WI38 (cell line): ENCODE data around the gene ABHD15.
A peak's percentile ranks its signal among the peaks of the same experiment; 100 is the strongest.

Source experiments
- H3K4me3 ChIP-seq: 2 replicates; pipeline ENCODE4 v1.5.1; 2011; ENCODE audit warnings: low read depth, mild to moderate bottlenecking, control low read depth, low read length
- TF ChIP-seq, protein P1 (sequence below): IDR thresholded peaks from 2 replicates; pipeline ENCODE4 v1.5.1; 2012; ENCODE audit warnings: low read depth, mild to moderate bottlenecking, control low read depth, low read length

Gene ABHD15

DNA sequence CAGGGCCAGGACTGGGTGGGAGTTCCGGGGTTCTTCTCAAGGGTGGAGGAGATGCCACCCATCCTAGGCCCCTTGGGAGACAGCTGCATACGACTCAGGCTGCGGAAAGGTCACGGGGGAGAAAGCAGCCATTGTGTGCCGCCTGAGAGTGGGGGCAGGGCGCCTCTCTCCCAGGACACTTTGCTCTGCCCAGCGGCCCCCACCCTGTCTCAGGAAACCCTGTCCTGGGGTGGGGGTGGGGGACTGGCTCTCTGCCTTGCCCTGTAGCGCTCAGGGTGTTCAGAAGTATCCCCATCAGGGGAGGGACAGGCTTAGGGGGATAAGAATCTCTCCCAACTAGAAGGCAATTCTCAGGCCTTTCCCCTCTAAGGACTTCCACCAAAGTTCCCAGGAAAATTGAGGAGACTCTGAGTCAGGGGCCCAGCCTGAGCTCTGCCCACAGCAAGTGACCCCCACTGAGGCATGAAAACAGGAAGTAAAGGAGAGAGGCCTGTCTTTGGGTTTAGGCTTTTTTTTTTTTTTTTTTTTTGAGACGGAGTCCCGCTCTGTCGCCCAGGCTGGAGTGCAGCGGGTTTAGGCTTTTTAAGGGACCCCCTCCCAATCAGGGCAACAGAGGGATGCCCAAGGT is 17.7 kb upstream of the ABHD15 start:
- H3K4me3 ChIP-seq: no peak overlapping the region
- TF ChIP-seq, protein P1, sequence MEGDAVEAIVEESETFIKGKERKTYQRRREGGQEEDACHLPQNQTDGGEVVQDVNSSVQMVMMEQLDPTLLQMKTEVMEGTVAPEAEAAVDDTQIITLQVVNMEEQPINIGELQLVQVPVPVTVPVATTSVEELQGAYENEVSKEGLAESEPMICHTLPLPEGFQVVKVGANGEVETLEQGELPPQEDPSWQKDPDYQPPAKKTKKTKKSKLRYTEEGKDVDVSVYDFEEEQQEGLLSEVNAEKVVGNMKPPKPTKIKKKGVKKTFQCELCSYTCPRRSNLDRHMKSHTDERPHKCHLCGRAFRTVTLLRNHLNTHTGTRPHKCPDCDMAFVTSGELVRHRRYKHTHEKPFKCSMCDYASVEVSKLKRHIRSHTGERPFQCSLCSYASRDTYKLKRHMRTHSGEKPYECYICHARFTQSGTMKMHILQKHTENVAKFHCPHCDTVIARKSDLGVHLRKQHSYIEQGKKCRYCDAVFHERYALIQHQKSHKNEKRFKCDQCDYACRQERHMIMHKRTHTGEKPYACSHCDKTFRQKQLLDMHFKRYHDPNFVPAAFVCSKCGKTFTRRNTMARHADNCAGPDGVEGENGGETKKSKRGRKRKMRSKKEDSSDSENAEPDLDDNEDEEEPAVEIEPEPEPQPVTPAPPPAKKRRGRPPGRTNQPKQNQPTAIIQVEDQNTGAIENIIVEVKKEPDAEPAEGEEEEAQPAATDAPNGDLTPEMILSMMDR: no peak

DNA sequence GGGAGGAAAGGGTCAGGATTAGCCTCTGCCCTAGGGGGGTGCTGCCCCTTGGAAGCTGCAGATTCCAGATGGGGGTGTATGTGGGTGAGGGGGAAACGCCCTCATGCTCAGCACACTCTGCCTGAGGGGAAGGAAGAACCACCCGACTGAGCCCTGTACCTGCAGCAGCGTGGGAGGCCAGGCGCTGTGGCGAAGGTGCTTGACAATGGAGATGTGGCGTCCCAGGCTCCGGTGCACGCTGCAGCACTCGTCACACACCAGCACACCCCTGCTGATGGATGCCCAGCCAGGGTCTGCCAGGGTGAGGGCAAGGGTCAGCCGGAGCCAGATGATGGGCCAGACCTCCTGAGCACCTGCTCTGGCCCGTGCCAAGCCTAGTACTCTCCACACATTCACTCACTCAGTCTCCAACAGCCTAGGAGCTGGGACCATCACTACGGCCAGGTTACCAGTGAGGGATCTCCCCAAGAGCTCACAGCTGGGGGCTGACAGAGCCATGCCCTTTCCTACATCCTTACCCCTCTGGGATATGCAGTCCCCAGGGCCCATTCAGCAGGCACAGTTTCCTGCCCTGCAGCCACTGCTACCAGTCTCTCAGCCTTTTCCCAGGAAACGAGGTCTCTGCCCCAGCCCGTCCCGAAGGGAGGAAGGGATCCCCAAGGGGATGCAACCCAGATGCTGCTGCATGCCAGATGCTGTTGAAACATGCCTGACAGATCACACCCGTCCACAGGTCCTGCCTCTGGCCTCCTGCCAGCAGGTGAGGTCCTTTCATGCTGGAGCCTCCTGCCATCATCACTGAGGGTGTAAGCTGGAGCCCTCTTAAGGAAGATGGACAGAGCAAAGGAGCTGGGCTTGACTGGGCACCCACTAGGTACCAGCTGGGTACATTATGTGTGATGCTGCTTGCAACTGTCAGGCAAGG is 16.7 kb upstream of the ABHD15 start:
- TF ChIP-seq, protein P1: no peak

DNA sequence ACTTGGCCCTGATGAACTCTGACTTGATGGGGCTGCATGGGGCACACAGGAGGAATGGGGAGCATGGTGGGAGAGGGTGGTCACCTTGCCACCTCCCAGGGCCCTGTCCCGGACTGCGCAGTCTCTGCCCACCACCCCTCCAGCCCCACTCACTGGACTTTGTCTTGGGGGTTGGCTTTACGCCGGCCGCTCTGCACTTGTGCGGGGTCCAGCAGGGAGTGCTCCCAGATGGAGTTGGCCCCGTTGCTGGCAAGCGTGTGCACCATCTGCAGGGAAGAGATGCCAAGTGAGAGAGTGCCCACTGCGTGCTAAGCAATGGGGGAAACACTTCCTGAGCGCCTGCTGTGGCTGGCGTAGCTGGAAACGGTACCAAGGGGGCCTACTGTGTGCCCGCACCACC is 15.9 kb upstream of the ABHD15 start:
- H3K4me3 ChIP-seq: no peak overlapping the region
- TF ChIP-seq, protein P1: no peak

More for the DNA sequence above, 16.7 kb upstream of the ABHD15 start:
- no peak overlapping the region for H3K4me3 ChIP-seq

DNA sequence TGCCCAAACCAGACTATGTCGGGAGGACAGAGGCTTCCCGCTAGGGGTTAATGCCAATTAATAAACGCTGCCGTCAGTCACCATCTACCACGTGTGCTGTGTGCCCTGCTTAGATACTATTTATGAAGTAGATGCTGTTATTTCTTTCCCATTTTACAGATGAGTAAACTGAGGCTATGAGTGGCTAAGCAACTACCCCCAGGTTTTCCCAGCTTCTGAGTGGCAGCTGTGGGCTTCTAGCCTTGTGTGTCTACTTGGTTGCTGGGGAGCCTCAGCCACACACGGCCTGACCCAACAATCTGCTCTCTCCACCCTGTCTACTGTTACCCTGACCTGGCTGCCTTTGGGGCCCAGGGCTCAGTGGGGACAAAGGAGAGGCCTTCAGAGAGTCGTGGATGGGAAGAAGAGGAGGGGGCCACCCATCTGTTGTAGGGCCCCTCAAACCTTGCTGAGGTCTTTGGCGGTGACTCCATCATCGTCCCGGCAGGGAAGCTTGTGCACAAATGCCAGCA is 15.5 kb upstream of the ABHD15 start:
- TF ChIP-seq, protein P1: no peak
- H3K4me3 ChIP-seq: no peak overlapping the region

DNA sequence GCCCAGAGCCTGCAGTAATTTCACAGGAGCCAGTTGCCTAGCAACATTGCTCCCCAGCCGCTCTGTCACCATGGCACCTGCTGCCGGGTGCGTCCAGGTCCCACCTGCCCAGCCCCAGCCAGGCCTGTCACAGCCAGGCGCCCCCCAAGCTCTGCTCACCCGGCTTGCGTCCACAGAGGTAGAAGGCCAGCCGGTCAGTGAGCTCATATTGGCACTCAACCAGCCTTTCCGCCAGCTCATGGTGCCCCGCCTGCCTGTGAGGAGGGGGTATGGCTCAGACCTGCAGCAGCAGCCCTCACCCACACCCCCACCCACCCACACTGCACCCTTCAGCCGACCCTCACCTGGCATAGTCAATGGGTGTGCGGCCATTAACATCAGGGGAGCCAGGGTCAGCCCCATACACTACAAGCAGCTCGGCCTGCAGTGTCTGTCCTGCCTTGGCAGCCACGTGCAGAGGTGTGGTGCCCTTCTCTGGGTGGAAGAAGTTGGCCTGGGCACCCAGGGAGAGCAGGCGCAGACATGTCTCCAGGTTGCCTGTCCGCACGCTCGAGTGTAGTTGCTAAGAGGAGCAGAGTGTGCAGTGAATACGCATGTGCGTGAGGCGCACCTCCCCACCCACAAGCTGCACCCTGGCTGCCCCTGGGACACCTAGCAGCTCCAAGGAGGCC is 14.9 kb upstream of the ABHD15 start:
- TF ChIP-seq, protein P1: no peak
- no peak overlapping the region for H3K4me3 ChIP-seq

DNA sequence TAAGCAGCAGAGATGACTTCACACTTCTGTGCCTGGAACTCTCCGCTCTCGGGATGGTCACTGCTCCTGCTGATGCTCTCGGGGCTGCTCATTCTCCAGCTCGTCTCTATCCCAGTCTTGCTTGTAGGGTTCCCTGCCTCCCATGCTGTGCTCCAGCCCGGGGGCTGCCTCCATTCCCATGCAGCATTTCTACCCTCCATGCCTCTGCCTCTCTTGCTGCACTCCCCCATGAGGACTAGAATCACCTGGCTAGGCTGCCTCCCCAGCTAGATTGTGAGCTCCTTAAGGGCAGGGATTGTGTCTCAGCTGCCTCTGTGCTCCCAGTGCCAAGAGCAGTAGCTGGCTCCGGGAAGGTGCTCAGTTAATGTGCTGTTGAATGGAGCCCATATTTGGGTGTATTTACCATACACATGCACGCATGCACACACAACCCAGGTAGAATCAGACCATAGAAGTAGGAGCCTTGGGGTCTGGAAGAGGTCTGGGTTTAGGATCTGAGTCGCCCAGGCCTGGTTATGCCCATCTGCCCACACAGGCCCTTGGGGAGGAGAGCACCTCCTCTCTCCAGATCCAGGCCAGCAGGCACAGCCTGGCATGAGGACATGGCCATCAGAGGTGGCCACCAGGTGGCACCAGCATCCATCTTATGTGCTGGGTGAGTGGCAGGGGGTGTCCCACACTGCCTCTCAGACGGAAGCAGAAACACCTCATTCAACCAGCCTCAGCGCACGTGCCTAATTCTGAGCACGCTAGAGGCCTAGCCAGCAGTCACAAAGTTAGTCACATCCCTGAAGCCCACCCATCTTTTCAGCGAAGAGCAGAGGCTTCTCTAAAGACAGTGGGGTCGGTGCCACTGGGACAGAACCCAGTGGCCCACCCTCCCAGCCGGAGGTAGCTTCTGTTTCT is 13.3 kb upstream of the ABHD15 start:
- TF ChIP-seq, protein P1: peak; percentile 76
- no peak overlapping the region for H3K4me3 ChIP-seq
